GM20000 (cell line): ENCODE results near the gene TACC2.

ENCODE experiments used
- DNase-seq: peaks from one replicate; pipeline ENCODE4 v3.0.0; 2012; ENCODE audit warnings: low spot score
- TF ChIP-seq, protein P1 (sequence below): IDR thresholded peaks from 2 replicates; pipeline ENCODE4 v1.5.1; 2012; ENCODE audit warnings: mild to moderate bottlenecking, control low read depth; ENCODE audit errors: extremely low read depth, missing control alignments

The TACC2 gene

DNA sequence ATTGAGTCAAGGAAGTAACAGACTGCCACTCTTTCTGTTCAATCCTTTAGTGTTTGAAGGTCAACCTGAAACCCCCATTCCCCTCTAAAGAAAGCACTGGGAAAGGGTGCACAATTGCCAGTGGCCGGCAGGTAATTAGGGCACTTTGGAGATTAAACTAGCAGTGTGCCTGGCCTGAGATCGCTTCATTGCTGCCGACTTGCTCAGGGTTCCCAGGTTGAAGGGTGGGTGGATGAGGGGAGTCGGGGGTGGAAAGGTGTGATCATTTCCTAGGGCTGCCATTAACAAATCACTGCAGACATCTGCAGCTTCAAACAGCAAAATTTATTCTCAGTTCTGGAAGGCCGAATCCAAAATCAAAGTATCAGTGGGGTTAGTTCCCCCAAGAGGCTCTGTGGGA lies 265.9 kb downstream of the TACC2 start:
- TF ChIP-seq, protein P1, sequence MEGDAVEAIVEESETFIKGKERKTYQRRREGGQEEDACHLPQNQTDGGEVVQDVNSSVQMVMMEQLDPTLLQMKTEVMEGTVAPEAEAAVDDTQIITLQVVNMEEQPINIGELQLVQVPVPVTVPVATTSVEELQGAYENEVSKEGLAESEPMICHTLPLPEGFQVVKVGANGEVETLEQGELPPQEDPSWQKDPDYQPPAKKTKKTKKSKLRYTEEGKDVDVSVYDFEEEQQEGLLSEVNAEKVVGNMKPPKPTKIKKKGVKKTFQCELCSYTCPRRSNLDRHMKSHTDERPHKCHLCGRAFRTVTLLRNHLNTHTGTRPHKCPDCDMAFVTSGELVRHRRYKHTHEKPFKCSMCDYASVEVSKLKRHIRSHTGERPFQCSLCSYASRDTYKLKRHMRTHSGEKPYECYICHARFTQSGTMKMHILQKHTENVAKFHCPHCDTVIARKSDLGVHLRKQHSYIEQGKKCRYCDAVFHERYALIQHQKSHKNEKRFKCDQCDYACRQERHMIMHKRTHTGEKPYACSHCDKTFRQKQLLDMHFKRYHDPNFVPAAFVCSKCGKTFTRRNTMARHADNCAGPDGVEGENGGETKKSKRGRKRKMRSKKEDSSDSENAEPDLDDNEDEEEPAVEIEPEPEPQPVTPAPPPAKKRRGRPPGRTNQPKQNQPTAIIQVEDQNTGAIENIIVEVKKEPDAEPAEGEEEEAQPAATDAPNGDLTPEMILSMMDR: no peak
- no peak for DNase-seq

DNA sequence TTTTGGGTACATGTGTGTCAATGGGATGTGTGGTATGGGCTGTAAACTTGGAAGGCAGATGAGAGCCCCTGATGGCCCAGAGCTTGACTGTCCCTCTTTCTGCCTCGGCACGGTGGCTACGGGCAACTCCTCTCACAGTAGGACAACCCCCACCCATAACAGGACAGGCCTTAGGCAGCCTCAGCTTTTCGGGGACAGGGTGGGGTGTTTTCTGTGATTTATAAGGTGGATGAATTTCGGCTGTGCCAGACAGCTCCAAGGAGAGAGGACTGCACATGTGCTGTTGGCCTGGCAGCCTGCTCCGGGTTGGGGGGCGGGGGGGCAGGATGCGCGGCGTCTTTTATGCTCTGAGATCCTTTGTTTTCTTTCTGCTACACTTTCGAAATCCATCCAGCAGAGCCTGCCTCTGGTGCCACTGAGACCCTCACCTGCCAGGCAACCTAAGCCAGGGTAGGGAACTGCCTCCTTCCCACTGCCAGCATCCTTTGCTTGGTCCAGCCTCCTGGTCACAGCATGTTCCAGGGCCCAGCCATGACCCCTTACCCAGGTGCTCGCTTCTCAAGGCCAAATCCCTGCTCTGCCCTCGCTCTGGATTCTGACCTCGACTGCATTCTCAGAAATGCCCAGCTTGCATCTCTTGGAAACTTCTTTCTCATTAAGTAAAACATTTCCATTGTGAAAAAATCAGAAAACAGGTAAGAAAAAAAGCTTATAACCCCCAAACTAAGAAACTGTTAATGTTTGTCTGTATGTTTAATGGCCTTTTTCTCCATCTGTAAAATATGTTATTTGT lies 266.7 kb downstream of the TACC2 start:
- TF ChIP-seq, protein P1: no peak
- no peak for DNase-seq

DNA sequence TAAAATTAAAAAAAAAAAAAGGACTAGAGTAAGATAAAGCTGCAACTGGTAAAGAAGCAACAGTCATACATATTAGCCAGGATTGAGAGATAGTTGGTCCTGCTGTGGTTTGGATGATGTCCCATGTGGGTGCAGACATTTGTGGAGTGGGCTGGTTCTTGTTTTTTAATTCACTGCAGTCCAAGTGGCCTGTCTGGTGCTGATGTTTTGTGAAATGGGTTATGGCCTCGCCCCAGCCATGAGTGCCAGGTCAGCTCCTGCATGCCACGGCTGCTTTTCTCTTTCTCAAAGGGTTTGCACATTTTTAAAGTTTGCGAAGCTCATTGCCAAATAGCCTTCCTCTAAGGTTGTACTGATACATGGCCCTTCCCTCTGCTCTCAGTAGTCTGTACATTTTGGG lies 268.1 kb downstream of the TACC2 start:
- DNase-seq: no peak
- TF ChIP-seq, protein P1: no peak

DNA sequence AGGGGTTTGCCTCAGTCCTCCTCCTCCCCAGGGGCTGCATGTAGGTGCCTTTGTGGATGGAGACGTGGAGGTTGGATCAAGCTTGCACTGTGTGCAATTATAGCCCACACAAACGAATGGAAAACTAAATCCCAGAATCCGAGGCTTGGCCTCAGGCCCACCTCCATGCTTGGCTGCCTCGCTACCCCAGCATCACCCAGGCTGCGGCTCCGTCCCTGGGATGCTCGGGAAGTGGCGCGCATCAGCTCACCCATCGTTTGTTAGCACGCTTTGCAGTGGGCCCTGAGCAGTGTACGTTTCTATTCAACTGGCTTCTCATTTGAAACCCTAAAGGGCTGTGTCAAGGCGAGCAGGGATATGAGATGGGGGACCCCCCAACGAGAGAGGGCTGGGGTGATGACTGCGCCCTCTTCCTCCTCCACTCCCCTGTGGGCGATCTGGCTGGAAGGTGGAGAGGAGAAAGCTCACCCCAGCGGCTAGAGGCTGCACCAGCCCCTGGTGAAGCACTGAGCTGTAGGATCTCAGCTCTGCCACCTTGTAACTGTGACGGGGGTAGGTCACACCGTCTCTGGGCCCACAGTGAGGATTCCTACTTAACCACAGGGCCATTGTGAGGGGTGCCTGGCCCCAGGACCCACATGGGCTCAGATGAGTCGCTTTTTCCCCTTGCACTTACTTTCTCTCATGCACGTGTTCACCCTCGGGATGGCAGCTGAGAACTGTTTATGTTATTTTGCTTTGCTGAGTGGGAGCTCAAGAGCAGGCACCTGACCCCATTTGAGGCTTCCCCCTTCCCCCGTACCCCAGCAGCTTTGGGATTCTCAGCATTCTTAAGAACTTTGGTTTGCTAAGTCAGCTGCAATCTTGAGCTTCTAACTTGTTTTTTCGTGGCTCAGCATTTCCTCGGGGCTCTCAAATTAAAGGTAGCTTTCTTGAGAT lies 269.4 kb downstream of the TACC2 start:
- DNase-seq: no peak
- TF ChIP-seq, protein P1: no peak

DNA sequence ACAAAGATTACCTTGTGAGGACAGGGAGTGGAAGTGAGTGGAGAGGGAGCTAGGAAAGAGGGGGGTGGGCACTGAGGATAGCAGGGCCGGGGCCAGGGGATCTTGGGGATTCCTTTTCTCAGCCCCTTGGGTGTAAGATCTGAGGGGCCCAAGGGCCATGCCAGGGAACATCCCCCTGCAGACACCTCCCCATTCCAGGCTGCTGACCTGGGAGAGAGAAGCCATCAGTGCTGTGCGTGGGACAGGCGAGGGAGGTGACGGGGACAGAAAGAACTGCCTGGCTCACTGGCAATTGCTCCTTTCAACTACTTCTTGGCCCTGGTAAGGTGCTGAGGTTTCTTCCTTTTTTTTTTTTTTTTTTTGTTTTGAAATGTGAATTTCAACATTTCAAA lies 270.1 kb downstream of the TACC2 start:
- DNase-seq: no peak
- TF ChIP-seq, protein P1: no peak

DNA sequence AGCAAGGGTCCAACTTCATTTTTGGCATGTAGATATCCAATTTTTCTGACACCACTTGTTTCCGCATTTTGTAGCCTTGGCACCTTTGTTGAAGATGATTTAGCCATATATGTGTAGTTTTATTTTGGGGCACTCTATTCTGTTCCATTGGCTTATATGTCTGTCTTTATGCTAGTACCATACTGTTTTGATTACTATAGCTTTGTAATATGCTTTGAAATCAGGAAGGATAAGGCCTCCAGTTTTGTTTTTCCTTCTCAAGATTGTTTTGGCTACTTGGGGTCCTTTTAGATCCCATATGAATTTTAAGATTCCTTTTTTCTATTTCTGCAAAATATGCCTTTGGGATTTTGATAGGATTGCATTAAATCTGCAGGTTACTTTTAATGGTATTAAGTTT lies 272.6 kb downstream of the TACC2 start:
- no peak for DNase-seq
- TF ChIP-seq, protein P1: no peak

DNA sequence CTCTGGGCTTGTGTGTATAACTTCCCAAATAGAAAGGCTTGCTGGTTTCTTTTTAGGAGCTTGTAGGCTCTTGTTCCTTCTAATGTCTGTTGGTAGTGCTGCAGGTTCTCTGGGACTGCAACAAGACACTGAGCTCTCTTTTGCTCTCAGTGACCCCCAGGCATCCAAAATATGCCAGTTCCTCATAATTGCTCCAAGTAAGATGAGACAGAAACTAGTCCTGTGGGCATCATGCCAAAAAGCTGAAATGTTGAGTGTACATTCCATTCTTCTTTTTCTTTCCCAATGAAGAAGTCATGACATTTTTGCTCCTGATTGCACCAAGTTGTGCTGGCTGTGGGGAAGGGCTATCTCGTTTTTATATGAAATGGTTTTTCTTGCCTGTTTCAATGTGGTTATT lies 275.0 kb downstream of the TACC2 start:
- no peak for DNase-seq
- TF ChIP-seq, protein P1: no peak
